ENCODE data around the gene STUM.
"Not testable (repeated sequence)": the region's sequence is repeated elsewhere in the genome, so short reads cannot be mapped to it uniquely, and the experiment has no call there.

Gene STUM

DNA sequence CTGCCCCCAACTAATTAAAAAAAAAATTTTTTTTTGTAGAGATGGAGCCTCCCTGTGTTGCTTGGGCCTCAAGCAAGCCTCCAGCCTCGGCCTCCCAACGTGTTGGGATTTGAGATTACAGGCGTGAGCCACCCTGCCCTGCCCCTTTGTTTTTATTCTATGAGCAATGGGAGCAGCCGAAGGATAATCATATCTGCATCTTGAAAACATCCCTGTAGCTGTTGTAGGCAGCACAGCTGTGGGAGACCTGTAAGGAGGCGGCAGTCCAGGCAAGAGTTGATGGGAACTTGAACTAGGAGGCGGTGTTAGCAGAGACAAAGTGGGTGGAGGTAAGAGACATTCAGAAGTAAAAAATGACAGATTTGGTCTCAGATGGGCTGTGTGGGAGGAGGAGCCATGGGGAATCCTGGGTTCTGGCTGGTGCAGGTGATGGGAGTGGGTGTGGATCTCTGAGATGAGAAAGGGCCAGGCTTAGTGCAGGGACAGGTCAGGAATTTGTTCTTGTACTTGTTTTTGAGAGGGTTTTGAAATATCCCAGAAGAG is 31.3 kb downstream of the STUM start:
- peak in 1 of 58 donors; percentile 25 for DNase-seq

GRCh38 chr1:226580625-226581270 is 32.2 kb downstream of the STUM start:
- DNase-seq: no peak

- DNase-seq: no peak
Measured at GRCh38 chr1:226581650-226582330, 33.2 kb downstream of the STUM start.

GRCh38 chr1:226582966-226583365 is 34.4 kb downstream of the STUM start:
- no peak for DNase-seq

- no peak for DNase-seq
Measured at GRCh38 chr1:226584164-226584563, 35.6 kb downstream of the STUM start.

DNA sequence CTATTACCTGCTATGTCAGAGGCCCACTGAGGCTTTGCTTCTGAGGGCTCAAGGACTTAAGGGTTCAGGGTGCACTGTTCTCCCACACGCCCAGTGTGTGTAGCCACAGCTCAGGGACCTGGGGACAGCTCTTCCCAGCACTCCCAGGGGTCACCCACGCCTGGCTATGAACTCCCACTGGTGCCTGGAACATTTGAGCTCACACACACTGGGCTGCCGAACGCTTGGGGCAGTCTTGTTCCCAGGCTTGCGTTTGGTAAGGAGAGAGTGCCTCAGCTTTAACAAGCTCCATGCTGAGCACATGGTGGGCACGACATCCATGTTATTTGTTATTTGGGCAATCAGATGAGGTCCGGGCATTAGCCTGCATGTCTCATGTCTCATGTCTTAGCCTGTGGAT is 37.6 kb downstream of the STUM start:
- DNase-seq: no peak

GRCh38 chr1:226586650-226587422 is 38.3 kb downstream of the STUM start:
- no peak for DNase-seq

GRCh38 chr1:226588484-226588883 is 39.9 kb downstream of the STUM start:
- no peak for DNase-seq

DNA sequence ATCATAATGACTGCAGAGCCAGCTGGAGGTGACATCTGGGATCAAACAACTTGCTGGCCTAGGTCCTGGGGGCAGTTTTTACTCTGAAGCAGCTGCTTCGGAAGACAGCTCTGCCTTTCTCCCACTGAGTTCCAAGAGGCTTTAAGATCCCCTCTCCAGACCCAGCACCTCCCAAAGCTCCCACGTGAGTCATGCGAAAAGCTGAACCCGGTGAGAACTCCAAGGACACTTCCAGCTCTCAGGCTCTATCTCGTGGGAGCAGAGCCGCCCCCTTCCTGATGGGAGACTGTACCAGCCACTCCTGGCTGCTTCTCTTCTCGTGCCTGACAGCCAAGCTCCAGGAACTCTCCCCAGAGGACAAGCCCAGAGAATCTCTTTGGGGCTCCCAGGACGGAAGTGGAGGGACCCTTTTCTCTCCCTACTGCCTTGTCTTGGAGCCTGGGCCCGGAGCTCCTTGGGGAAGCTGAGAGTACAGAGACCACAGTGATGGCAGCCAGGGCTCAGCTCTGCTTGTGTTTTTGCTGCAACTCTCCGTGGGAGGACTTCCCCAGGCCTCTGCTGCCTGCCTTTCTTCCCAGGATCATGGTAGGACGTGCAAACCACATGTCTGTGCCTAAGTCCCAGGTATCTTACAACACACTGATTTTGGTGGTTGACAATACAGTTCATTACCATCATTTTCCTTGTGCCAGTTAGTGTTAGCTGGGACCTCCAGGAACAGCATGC is 40.6 kb downstream of the STUM start:
- peak in 3 of 58 donors; percentile 8 to 31 (median 14) for DNase-seq

GRCh38 chr1:226590614-226591013 is 42.0 kb downstream of the STUM start:
- no peak for DNase-seq

DNA sequence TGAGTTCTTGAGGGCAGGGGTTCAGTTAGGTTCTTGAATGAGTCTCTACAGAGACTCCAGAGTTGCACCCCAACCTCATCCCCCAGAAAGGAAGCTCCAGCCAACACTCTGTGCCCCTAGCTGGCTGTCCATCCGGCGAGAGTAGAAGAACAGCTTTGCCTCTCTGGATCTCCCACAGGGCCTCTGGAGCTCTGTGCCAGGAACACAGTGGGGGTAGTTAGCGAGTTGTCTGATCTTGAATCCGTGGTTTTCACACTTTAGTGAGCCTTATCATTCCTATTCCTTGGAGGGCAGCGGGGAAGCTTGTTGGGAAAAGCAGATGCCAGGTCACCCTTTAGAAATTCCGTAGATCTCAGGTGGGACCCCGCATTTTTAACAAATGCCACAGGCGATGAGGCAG is 45.0 kb downstream of the STUM start:
- DNase-seq: no peak

GRCh38 chr1:226596531-226597165 is 48.1 kb downstream of the STUM start:
- DNase-seq: no peak

- DNase-seq: no peak
Measured at GRCh38 chr1:226597616-226598454, 49.3 kb downstream of the STUM start.

DNA sequence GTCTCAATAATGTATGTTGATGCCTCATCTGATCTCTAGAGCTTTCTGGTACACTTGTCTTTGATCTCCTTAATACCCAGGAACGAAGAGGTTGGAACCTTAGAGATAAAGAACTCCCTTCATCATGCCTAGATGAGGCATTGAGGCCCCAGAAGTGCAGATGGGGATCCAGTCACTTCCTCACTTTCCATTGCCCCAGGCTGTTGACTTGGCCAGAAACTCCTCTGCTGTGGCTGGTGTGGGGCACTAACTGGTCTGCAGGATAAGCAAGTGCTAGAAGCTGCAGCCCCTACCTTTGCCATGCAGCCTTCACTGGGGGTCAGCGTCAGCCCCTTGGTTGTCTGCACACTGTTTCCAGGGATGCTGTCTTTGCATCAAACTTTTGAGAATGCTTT is 49.9 kb downstream of the STUM start:
- no peak for DNase-seq

- not testable (repeated sequence) for DNase-seq
Measured at GRCh38 chr1:226598955-226599354, 50.4 kb downstream of the STUM start.

DNA sequence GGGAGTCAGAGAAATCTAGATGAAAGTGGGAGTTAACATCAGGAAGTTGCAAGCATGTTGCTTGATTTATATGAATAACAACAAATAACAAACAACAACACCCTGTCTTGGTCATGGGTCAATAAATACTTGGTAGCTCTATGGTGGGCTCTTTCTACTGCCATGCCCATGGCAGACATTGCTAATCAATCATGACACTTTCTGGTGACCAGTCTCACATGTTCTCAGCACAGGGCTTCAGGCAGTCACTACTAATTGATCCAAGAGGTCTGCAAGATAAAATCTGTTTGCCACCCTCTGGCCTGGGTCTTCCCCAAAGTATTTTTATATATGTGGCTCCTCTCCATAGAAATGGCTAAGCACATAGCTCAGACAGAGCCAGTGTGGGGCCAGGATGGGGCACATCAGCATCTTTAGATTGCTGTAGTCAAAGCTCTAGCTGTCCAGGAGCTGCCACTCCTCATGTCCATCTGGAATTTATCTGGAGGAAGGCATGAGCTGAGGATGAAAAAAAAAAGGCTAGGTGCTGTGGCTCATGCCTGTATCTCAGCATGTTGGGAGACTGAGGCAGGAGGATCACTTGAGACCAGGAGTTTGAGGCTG is 51.2 kb downstream of the STUM start:
- DNase-seq: no peak

DNA sequence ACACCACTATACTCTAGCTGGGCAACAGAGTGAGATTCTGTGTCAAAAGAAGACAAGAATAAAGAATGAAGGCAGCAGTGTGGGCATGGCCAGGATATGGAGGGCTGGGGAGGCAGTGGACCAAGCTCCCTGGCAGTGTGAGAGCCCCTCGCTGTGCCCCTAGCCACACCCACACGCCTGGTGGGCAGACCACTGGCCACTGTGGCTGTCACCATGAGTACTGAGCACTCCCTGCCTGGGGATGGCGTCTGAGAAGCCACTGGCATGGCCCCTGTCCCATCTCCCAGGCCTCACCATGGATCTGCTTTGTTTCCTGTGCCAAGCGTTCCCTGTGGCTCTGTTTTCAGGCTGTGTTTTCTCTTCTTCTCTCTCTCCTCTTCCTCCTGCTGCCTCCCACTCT is 51.7 kb downstream of the STUM start:
- peak in 1 of 58 donors; percentile 20 for DNase-seq

- no peak for DNase-seq
Measured at GRCh38 chr1:226601456-226601855, 52.9 kb downstream of the STUM start.
